ENCODE data around the gene GLI3.

Gene GLI3

DNA sequence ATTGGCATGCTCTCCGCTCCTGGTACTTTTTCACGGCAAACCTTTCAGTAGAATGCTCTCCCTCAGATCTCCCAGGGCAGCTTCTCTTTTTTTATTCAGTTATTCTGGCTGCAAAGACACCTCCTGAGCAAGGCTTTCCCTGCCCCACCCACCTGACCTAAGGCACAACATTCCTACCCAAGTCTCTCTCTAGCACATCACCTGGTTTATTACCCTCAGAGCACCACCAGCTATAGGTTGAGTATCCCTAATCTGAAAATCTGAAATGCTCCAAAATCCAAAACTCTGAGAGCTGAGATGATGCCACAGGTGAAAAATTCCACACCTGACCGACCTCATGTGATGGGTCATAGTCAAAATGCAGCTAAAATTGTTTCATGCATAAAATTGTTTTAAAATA, 99.6 kb downstream of the GLI3 start:
- DNase-seq, result no peak

DNA sequence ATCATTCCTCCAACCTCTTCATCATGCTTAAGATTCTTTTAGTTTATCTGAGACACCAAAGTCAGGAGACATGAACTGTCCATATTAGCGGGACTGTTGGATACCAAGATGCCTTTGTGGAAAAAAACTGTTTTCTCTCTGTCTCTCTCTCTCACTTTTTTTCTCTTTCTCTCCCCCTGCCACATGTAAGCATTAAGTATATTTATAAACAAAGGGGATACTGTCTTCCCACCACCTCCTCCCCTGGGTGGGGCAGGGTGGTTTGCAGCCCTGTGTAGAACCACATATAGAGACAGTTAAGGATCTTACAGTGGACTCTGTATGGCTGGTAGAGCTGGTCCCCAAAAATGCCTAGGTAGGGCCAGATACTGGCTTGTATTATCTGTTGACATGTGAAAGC, 101.3 kb downstream of the GLI3 start:
- DNase-seq, result no peak

DNA sequence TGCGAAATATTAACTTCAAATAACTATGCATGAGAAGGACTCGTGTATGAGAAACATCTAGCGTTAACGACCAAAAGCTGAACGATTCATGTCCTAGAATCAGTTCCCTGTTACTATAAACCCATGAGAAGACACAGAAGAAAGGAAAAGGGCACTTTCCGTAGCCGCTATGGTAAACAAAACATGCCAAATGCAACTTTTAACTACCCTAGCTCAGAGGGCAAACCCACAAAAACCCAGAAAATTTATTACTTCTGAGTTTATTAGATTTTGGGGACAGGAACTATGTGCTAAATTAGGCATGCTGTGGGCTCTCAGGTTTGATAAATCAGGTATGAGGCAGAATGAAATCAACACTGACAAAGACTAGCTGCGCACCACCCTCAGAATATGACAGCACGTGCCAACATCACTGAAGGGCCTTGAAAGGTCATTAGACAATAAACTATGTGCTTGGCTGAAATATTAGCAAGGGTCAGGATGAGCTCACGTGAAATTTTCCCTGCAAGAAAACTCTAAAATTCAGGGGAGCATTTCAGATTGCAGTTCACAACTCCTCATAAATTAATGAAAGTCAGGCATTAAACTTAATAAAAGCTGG, 102.6 kb downstream of the GLI3 start:
- DNase-seq, result no peak

DNA sequence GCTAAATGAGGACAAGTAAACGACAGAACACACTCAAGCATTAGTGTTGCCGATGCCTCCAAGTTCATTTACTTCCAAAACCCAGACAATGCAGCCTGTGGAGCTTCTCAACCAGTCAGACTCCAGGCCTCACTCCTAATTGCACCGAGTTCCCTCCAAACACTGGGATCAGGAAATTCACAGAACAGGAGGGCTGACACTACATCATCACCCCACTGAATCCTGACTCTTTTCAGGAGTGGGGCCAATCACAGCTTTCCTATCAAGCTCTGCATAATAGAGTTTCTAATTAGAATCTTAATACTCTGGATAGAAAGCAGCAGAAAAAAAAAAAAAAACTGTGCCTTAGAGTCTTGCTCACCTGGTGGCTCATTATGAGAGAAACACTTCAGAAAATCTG, 103.7 kb downstream of the GLI3 start:
- DNase-seq, result no peak

DNA sequence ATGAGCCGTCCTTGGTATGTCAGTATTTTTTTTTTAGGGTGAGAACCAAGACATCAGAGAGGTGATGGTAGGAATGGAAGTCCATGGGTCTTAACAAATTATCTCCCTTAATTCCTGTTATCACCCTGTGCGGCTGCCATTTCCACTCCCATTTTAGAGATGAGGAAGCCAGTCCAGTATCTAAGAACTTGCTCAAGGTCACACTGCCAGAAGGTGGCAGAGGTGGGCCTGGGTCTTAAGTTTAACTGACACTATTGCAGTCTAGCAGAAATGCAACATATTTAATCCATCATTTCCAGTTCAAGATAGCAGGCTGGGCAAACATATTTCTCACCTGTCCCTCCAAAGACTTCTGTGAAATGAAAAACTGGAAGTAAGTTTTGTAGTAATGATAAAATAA, 108.3 kb downstream of the GLI3 start:
- no peak for DNase-seq

DNA sequence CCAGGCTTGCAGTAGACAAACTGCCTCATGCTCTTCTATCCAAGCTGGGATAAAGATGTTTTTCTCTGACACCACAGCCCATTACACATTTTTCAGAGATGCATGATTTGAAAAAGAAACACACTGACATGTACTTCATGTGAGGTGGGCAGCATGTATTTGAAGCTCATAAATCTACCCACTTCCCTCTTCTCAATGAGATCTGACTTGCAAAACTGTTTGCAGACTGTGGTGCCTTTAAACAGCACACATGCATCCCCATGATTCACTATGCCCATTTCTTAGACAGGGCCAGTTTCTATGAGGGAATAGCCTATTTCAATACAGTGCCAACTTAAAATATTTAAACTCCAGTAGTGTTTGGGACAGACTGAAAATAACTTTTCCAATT, 109.8 kb downstream of the GLI3 start:
- no peak for DNase-seq

DNA sequence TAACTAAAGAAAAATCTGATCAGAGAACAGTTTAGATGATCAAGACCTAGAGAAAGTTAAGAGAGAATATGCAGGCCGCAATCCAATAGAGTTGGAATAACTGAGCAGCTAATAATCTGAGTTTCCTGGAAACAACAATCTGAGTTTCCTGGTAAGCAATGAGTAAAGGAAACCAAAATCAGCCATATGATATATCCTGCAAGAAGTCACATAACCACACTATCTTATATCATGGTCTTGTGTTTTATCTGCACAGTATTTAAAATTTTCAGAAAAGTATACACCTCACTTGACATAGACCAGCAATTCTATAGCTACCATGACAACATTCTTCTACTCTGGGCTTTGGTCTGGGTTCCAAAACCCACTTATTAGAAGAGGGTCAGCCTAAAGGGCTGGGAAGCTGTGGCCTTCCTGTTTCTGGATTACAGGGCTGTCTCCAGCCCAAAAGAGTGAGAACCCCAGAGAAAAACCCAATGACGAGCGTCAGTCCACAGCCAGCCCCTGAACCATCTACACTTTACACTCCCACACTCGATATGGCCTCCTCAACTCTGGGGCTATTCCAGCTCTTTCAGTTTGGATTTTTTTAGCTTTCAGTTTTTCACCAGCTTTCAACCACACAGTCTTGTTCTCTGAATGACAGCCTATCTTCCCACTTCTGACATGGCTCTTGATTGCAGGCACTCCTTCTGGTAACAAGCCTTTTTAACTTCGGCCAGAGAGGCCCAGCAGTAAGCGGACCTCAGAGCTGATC, 110.4 kb downstream of the GLI3 start:
- no peak for DNase-seq

DNA sequence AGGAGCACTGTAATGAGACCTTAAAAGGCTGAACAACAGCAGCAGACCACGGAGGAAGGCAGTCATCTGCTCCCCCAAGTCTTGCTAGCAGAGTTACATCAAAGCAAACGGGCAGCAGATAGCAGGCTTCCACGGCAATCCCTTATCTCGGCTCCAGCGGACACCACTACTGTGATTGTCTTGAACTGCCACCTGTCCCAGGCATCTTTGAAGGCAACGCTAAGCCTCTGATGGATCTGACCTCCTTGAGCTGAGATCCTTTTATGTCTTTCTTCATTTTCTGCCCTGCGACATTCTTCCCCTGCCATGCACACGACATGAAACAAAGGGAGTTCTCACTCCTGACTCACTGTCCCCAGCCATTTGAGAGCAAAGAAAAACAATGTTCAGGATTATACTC, 111.7 kb downstream of the GLI3 start:
- DNase-seq, result no peak

DNA sequence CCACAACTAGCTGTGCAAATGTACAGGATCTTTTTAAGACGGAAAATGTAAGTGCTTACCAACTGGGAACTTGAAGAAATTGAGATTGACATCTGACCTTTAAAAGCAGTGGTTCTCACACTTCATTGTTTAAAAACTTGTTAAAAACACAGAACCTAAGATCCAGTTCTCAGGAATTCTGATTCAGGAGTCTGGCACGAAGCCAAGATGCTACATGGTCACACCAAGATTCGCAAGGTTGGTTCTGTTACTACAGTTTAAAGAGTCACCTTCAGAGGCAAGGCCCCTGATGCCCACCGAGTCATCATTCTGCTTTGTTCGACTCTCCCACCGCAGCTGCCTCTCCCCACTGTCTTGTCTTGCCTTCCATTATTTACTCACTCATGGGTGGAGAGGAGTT, 113.3 kb downstream of the GLI3 start:
- DNase-seq, result no peak

DNA sequence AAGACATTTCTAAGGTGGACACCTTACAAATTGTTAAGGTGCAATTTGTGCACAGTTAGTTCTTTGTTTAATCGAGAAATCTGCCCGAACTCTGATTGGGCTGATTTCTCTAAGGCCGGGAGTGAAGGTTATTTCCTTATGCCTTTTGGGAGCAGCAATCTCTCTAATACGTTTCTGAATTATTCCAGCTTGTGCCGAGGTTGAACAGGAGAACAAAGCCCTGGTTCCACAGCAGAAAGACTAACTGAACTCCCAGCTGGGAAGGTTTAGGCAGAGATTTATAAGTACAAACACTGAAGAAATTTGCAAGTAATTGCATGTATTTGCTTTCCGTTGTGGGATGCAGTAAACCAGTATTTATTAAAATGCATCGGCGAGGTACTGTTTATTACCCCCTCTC, 116.8 kb downstream of the GLI3 start:
- DNase-seq, result no peak

DNA sequence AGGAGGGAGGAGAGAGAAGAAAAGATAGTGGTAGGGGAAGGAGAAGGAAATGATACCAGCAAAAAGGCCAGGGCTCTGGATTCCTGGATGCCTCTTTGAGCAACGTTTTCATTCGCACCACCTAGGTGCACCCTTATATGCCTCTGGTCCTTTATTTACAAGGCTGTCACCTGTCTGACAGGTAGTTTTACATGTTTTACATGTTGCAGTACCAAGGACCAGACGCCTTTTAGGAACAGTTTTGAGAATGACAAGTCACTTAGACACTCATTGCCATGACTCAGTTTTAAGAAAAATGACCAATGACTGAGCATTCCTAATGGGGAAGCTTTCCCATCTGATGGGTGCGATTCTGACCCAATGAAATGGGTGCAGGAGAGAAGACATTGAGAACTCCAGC, 119.8 kb downstream of the GLI3 start:
- DNase-seq, result no peak

DNA sequence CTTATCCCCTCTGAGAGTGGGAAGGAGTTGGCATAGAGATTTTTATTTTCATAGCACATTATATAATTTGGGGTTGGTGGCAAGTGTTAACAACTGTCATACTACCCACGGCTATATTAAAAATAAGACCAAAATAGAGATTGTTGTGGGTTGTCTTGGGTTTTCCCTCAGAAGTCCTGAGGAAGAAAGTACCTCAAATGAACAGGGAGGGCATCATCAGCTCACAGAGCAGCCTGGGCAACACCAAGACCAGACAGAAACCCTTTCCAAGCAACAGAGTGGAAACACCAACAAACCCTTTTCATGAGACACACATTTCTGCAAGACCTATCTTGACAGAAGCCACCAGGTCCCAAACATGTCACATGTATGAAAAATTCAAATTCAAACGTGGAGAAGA, 121.2 kb downstream of the GLI3 start:
- DNase-seq, result no peak

DNA sequence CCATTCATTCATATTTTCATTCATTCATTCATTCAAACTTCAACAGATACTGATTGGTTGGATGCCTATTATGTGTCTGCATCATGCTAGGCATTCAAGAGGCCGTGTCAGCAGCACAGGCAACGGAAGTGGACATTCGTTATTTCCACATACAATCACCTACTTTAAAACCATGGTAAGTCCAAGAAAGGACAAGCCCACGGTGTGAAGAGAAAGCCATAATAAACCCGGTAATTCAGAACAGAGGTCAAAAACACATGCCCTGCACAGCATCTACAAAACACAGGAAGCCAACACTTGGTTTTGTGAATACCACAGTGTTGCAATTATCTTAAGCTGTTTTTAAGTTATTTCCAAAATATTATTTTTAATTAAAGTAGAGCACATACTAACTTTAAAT, 126.7 kb downstream of the GLI3 start:
- DNase-seq, result no peak

DNA sequence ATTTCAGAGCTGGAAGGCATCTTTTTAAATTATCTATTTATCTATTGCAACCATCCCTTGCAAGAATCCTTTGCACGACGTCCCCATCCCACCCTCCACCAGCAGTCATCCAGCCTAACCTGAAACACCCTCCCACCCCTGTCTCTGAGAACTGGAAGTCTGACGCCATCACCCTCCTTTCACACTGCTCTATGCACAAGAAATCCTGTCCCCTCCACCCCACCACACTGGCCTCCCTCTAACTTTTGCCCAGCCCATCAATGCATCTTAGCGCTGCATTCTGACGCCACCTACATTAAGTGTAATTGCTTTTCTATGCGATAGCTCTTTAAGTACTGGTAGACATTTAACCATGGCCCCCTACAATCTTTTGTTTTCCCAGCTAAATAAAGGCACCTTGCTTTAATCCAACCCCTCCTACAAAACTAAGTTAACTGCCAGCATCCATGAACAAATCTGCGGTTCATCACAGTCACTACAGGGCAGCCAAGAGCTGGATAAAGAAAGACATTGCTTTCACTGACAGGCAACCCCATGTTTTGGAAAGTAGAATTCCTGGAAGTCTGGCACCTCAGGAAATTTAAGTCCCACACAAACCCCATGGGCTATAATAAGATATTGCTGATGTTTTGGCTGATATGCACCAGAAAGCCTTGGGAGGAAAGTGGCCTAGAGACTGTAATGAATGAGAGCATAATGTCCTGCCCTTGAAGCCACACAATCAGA, 128.0 kb downstream of the GLI3 start:
- DNase-seq, result no peak

DNA sequence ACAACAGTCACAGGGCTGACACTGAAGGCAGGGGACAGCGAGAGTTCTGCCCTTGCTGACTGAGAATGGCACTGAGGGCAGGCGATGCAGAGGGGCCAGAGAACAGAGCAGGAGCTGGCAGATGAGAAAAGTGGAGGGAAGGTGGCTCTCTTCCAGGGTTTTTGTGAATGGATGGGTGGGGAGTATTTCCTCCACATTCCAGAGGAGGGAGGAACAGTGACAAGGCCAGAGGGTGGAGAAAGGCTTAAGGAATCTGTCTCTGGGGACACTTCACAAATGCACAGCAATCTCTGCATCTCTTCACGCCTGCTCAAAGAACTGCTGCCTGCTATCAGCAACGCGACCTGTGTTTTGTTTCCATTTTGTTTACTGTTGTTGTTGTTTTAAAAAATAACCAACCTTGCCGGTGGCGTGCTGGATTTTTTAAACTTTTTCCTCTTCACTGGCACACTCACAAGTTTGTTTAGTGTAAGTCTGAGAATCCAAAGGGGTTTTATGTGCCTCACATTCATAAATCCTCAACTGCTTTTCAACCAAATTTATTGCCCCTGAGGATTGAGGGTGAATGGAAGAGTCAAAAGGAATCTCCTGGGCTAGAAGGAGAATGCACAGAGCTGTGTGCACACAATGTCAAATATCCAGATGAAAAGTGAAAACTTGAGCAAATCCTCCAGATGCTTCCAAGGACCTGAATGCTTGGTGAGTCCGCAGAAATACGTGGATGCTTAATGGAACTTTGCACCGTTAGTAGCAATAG, 129.3 kb downstream of the GLI3 start:
- DNase-seq, result no peak

DNA sequence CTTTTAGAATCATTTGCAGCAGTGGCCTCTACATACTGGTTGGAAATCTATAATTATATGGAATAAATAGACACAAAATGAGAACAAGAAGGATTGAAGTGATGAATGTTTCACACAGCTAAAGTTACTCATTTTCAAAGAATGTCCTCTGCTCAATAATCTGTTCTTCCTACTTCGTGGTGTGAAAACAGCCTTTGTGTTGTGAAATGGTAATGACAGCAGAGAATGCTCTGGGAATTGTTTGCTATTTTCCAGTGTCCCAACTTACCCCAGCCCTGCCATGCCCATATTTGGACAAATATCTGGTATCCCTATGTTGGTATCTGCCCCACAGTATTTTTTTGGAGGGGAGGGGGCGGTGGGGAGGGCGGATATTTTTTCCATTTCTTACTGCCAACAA, 130.4 kb downstream of the GLI3 start:
- no peak for DNase-seq

DNA sequence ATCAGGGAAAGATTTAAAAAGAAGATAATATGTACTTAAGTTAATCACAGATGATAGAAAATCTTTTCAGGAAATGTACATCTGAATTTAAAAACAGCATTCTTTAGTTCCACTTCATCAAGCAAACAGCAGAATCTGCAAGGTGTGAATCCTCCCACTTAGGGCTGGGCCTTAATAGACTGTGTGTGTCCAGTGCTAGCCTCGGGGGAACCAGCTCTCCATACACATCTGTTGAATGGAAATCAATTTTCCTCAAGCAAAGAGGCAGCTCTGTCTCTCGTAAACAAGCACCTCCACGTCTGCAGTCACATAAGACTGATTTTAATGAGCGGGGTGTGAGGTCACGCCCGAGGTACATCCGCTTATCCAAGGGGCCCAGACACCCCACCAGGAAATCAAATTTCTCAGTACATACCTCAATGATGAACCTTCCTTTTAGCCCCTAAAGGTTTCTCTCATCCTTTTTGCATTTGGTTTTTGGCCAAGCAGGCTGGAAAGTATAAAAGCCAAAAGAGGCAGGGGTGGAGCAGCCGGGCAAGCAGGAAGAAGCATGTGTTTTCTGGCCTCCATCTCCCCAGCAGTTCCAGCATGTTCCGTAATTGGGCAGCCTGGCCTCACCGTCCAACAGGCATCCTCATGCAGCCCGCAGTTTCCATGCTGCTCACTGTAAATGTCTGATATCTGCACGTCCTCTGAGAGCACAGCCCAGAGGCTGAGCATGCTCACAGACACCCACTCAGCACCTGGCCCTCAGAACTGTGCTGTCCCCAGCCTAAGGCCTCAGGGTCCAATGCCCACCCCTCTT, 131.3 kb downstream of the GLI3 start:
- no peak for DNase-seq

DNA sequence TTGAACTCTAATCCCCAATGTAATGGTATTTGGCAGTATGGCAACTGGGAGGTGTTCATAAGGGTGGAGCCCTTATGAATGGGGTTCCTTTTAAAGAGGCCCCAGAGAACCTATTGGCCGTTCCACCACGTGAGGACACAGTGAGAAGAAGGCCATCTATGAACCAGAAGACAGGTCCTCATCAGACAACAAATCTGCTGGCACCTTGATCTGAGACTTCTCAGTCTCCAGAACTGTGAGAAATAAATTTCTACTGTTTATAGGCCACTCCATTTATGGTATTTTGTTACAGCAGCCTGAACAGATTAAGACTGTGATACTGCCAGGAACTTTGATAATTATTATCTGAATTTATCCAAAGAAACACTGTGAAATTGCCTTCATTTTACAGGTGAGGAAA, 132.3 kb downstream of the GLI3 start:
- DNase-seq, result no peak

DNA sequence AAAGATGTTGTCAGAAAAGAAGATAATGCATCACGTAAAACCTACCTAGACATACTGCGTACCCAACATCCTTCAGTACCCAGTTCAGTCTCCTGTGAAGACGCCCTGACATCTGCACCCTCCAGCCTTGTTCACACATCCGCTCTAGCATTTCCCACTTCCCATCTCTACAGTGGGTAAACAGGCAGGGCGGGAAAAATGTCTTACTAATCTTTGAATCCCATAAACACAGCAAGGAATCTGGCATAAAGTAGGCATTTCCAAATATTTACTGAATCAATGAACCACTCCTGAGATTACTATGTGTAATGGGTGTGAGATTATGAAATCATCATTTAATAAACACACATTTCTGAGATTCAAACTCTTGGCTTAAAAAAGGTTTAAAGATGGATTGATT, 132.8 kb downstream of the GLI3 start:
- DNase-seq, result no peak

DNA sequence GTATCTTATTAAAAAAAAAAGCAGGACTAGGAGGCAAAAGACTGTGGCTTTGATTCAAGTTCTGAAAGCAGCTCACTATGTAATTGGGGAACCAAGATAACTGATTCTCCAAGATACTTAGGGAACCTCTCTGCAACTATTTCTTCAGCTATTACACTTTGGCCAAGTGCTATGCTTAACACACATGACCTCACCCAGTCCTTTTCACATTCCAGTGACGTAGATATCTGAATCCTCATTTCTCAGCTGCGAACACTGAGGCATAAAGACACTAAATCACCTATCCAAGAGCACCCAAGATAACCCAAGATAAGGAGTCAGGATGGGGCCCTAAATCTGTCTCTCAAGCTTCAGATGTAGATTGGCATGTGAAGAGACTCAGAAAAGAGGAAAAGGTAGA, 133.6 kb downstream of the GLI3 start:
- no peak for DNase-seq

DNA sequence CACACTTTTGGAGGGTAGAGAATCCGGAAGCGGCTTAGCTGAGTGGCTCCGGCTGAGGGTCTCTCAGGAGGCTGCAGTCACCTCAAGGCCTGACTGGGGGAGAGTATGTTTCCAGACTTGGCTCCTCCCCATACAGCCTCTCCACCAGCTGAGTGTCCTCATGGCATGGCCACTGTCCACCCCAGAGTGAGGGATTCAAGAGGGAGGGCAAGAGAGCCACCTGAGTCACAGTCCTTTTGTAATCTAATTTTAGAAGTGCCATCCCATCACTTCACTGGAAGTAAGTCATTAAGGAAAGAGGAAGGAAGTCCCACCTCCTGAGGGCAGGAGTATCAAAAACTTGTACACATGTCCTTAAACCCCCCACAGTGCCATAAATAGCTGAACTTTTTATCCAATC, 134.0 kb downstream of the GLI3 start:
- no peak for DNase-seq

DNA sequence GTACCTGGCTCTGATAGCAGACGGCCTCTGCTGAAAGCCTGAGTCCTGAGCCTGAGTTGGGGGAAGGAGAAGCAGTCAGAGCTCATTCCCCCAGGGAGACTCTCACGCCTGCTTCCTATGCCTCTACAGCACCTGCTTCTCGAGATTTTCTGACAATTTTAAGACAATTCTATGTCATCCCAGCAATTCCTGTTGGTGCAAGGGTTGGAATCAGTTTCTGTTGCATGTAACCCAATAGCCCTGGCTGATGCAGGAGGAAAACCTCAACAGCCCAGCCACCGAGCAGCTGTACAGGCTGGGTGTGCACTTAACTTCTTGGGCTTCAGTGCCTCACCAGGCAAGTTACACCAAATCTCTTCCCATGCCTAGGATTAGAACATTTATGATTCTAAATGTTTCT, 134.7 kb downstream of the GLI3 start:
- DNase-seq, result no peak

DNA sequence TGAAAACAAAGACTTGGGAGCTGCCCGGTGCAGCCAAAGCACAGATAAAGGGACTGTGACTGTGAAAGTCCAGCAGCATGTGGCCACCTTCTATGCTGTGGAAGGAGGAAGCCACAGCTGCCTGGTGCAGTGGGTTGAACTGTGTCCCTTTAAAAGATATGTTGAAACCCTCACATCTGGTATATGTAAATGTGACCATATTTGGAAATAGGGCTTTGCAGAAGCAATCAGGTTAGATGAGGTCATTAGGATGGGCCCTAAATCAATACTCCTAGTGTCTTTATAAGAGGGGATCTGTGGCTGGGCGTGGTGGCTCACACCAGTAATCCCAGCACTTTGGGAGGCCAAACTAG, 136.9 kb downstream of the GLI3 start:
- DNase-seq, result no peak

Measured in kidney glomerular epithelial cell (primary cell).